Activated CD4-positive, alpha-beta T cell treated with anti-CD3 and anti-CD28 coated beads for 24 hours (primary cell): Measurements from ENCODE around the gene IFNL3.

Experiments used
- DNase-seq, 2 donors: peaks; one replicate each; pipeline ENCODE4 v3.0.0-alpha.2; 2020; ENCODE audit warnings: low read depth in 2 of 2

The IFNL3 gene

GRCh38 chr19:39193803-39194202, 51.0 kb downstream of the IFNL3 start:
- DNase-seq = no peak
